Measurements from ENCODE around the gene FREM2.

FREM2 gene

DNA sequence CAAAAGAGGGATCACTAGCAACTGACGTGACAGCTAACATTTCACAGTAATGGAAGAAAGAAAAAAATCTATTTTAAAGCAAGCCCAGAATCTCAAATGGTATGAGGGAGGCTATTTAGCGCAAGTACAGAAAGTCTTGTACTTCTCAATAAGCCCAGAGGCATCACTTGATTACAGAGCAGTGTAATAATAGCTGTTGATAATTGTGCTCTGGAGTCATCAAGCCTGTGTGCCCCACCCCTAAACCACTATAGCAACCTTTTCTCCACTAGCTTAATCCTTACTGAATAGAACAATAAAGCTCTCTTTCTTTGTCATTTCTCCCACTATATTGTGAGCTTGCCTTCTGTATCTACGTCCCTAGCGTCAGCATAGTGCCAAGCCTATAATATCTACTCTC is 56.6 kb downstream of the FREM2 start:
- Histone ChIP-seq H3K4me3 (replicated peaks; ENCODE audit: low read depth, low read length) (no peak overlapping the region), H3K36me3 (ENCODE audit: control insufficient read depth, insufficient read depth, low read length) (no peaks in the 10 kb centered on the region), H3K27me3 (replicated peaks; ENCODE audit: control insufficient read depth, insufficient read depth, low read length) (no peaks in the 10 kb centered on the region)
- TF ChIP-seq CTCF (IDR thresholded peaks at IDR 0.05; ENCODE audit: insufficient read depth, low read length, poor library complexity, severe bottlenecking): no peak
- no peak for DNase-seq (ENCODE audit: extremely low read depth, insufficient read length)

- DNase-seq (ENCODE audit: extremely low read depth, insufficient read length): no peak
- H3K4me3 ChIP-seq (replicated peaks; ENCODE audit: low read depth, low read length): no peak overlapping the region
Measured at GRCh38 chr13:38752686-38753085, 65.8 kb downstream of the FREM2 start.

DNA sequence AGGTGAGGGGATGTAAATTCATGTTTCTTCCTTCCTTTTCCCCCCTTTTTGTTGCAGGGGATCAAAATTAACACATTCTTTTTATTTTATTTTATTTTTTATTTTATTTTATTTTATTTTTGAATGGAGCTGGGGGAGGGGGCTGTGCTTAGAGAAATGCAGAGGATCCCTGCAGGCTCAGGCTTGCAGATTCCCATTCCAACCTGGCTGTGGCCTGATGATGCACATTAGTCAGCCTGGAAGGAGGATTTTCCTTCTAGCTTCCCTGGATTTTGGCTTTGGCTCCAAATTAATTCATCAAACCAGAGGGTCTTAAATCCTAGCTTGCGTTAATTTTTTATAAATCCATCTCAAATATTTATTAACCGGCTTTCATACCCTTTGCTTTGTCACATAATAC is 67.0 kb downstream of the FREM2 start:
- H3K27me3 ChIP-seq (replicated peaks; ENCODE audit: control insufficient read depth, insufficient read depth, low read length): no peaks in the 10 kb centered on the region; the same call in none of the 2 replicates
- H3K4me3 ChIP-seq (replicated peaks; ENCODE audit: low read depth, low read length): no peak overlapping the region
- DNase-seq (ENCODE audit: extremely low read depth, insufficient read length): no peak
- no peak for TF ChIP-seq CTCF (IDR thresholded peaks at IDR 0.05; ENCODE audit: insufficient read depth, low read length, poor library complexity, severe bottlenecking)
- no peaks in the 10 kb centered on the region for H3K36me3 ChIP-seq (ENCODE audit: control insufficient read depth, insufficient read depth, low read length)

More at GRCh38 chr13:38752686-38753085, 65.8 kb downstream of the FREM2 start:
- Histone ChIP-seq H3K36me3 (ENCODE audit: control insufficient read depth, insufficient read depth, low read length) (no peaks in the 10 kb centered on the region), H3K27me3 (replicated peaks; ENCODE audit: control insufficient read depth, insufficient read depth, low read length) (no peaks in the 10 kb centered on the region)
- TF ChIP-seq CTCF (IDR thresholded peaks at IDR 0.05; ENCODE audit: insufficient read depth, low read length, poor library complexity, severe bottlenecking): no peak

DNA sequence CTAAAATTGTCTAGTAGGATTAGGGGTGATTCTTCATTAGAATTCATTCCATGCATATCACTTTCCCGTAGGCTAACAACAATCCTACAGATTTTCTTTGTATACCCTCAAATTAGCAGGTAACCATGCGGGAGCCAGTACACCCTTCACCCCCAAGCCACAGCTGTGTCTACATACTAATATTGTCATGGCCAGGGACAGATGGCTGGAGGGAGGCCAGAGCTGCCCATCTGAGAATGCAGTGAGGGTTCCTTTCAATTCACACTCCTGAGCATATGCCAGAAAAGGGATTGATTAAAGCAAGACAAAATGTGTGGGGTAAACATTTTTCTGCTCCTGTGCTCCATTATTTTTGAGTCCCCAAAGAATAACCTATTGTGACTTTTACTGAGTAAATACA is 68.9 kb downstream of the FREM2 start:
- no peaks in the 10 kb centered on the region for H3K36me3 ChIP-seq (ENCODE audit: control insufficient read depth, insufficient read depth, low read length)
- no peak overlapping the region for H3K4me3 ChIP-seq (replicated peaks; ENCODE audit: low read depth, low read length)
- no peak for DNase-seq (ENCODE audit: extremely low read depth, insufficient read length)
- no peaks in the 10 kb centered on the region; the same call in none of the 2 replicates for H3K27me3 ChIP-seq (replicated peaks; ENCODE audit: control insufficient read depth, insufficient read depth, low read length)
- no peak for TF ChIP-seq CTCF (IDR thresholded peaks at IDR 0.05; ENCODE audit: insufficient read depth, low read length, poor library complexity, severe bottlenecking)

DNA sequence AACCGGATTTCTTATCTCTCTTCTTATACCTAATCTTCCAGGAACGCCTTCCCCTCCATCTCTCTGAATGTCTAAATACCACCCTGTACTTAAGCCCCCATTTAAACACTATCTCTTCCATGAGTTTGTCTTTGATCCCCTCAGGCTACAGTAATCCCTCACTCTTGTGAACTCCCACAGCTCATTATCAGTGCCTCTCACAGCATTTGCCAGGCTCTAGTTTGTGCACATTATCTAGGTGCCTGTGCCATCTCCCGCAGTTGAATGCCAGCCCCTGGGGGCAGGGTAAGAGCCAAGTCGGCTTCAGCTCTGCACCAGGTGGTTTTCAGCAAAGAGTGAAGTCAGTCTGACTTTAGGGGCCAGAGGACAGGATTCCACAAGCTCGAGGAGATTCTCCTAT is 71.4 kb downstream of the FREM2 start:
- H3K4me3 ChIP-seq (replicated peaks; ENCODE audit: low read depth, low read length): no peak overlapping the region
- H3K36me3 ChIP-seq (ENCODE audit: control insufficient read depth, insufficient read depth, low read length): no peaks in the 10 kb centered on the region
- TF ChIP-seq CTCF (IDR thresholded peaks at IDR 0.05; ENCODE audit: insufficient read depth, low read length, poor library complexity, severe bottlenecking): no peak
- no peak for DNase-seq (ENCODE audit: extremely low read depth, insufficient read length)
- no peaks in the 10 kb centered on the region; the same call in none of the 2 replicates for H3K27me3 ChIP-seq (replicated peaks; ENCODE audit: control insufficient read depth, insufficient read depth, low read length)

DNA sequence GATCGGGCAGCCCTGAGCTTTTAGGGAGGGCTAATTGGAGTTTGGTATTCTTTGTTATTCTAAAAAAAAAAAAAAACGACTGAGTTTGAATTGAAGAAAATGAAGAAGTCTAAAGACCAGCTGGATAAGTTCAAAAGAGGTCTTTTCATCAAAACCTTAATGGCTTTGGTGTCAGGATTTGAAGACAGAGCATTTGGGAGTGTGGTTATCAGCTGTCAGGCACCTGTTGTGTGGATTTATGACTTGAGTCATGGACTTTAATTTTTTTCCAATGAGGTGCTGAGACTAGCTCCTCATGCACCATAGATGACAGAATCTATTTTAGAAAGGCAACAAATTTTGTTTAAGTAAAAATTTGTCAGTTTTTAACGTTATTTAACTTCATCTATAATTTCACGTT is 72.5 kb downstream of the FREM2 start:
- Histone ChIP-seq H3K4me3 (replicated peaks; ENCODE audit: low read depth, low read length) (no peak overlapping the region), H3K36me3 (ENCODE audit: control insufficient read depth, insufficient read depth, low read length) (no peaks in the 10 kb centered on the region), H3K27me3 (replicated peaks; ENCODE audit: control insufficient read depth, insufficient read depth, low read length) (no peaks in the 10 kb centered on the region; the same call in none of the 2 replicates)
- no peak for TF ChIP-seq CTCF (IDR thresholded peaks at IDR 0.05; ENCODE audit: insufficient read depth, low read length, poor library complexity, severe bottlenecking)
- DNase-seq (ENCODE audit: extremely low read depth, insufficient read length): no peak

Measured in GM06990 (cell line).